Amygdala (tissue), 56 donors: ENCODE data around the gene GAGE13.
"Not testable (repeated sequence)": the region's sequence is repeated elsewhere in the genome, so short reads cannot be mapped to it uniquely, and the experiment has no call there.

Source experiments
- DNase-seq, 56 donors: peaks; one replicate each; lab custom pipeline; 2025; lab: John Stamatoyannopoulos, UW

The GAGE13 gene, protein sequence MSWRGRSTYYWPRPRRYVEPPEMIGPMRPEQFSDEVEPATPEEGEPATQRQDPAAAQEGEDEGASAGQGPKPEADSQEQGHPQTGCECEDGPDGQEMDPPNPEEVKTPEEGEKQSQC

DNA sequence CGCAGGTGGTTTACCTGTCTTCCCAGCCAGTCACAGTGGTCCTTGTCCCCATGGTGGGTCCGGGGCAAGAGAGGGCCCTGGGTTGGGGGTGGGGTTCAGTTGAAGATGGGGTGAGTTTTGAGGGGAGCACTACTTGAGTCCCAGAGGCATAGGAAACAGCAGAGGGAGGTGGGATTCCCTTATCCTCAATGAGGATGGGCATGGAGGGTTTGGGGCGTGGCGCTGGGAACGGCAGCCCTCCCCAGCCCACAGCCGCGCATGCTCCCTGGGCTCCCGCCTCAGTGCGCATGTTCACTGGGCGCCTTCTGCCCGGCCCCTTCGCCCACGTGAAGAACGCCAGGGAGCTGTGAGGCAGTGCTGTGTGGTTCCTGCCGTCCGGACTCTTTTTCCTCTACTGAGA is at the start of gene GAGE13:
Gene GAGE13 (plus strand): TSS at position 301 of the 400 bp plus-strand sequence. CDS start 1,156 bp downstream, outside the sequence.
- DNase-seq, result not testable (repeated sequence)

DNA sequence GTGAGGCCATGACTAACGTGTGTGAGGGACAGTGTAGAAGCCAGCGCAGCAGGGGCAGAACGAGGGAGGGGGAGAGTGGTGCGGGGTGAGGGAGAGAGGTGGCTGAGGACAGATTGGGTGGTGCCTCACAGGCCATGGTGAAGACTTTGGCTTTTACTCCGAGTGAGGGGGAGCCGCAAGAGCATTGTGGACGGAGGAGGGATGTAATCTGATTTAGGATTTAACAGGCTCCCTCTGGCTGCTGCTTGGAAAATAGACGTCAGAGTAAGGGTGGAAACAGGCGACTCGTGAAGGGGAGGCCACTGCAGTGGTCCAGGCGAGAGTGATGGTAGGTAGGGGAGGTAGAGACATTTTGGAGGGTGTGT is 48.8 kb upstream of the GAGE13 start:
- peak in 2 of 56 donors; percentile 6 to 24 for DNase-seq

DNA sequence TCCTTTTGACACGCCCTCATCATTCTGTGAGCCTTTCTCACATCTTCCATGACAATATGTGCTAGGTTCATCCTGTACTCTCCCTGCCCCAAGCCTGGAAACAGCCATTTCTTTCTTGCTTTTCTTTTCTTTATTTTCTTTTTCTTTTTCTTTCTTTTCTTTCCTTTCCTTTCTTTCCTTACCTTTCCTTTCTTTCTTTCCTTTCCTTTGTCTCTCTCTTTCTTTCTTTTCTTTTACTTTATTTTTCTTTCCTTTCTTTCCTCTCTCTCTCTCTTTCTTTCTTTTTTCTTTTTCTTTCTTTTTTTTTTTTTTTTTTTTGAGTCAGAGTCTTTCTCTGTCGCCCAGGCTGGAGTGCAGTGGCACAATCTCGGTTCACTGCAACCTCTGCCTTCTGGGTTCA is 47.2 kb upstream of the GAGE13 start:
- no peak for DNase-seq

DNA sequence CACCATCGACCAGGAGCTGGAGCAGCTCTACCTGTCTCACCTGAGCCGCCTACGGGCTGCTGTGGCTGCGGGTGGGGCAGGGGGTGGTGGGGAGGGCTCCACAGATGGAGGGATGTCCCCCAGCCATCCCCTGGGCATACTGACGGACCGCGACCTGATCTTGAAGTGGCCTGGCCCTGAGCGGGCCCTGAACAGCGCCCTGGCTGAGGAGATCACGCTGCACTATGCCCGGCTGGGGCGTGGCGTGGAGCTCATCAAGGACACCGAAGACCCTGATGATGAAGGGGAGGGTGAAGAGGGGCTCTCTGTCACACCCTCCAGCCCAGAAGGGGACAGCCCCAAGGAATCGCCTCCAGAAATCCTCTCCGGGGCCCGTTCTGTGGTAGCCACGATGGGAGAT is 45.2 kb upstream of the GAGE13 start:
- DNase-seq, result no peak

DNA sequence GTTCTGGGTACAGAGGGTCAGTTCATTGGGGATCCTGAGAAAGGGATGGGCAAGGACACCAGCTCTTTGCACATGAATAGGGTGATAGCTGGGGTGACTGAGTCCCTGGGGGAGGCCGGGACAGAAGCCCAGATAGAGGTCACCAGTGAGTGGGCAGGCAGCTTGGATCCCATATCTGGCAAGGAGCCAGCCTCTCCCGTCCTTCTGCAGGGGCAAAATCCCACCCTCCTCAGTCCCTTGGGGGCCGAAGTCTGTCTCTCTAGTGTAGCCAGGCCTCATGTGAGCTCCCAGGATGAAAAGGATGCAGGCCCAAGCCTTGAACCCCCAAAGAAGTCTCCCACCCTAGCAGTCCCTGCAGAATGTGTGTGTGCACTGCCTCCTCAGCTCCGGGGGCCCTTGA is 44.8 kb upstream of the GAGE13 start:
- DNase-seq, result no peak

DNA sequence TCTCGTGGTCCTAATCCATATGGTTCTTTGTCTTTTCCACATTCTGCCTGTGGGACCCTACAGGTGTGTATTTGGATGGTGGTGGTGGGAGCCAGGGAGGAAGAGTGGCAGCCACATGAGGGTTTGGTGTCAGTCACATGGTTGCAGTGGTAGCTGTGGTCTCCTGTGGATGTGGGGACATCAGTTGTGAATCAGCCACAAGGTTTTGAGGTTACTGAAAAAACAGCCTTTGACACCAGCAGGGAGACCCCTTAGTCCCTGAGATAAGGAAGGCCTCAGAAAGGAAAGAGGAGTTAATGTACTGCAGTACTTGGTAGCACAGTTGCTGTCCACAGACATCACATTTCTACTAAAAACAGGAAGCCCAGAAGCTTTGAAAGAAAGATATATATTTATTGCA is 43.7 kb upstream of the GAGE13 start:
- no peak for DNase-seq

DNA sequence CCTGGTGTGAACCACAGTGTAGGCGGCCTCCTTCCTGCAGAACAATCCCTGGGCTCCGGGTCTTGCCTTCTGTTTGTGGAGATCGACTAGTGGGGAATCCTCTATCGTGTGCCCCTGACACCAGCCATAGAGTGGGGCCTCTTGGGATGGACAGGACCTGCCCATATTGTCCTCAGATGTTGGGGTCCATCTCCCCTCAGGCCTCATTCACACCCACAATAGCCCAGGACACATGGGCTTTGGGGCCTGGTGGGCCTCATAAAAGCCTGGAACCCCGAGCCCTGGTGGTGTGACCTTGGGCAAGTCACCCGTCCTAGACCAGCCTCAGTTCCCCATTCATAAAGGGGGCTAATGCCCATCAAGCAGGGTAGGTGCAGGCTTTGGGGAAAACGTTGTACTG is 41.2 kb upstream of the GAGE13 start:
- DNase-seq, result no peak

DNA sequence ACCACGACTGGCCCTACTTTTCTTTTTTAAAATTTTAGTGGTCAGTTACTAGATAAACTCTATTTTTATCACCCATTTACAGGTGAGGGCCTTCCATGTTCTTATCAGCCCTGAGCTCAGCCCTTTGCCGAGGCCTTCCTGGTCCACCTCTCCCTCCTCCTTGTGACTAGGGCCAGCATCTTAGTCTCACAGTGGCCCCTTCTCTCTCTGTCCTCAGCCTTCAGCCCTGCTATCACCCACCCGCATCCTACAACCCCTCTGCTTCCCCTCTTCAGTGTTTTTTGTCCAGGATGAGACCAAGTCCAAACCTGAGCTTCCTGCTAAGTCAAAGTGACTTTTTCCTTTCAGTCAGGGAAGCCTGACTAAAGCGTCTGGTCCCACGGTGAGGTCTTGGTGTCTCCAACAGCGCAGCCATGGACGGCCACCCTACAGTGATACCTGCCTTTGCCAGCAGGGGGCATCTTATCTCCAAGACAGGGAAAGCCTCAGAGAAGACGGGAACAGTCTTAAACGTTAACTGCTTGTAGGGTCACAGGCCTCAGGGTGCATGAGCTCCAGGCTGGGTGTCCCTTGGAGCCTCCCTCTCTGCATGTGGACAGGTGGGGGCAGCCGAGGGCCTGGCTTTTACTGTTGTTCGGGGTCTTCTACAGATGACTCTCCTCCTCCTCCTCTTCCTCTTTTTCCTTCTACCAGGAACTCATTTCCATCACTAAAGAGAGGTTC is 39.6 kb upstream of the GAGE13 start:
- peak in 20 of 56 donors; percentile 1 to 59 (median 14) for DNase-seq

DNA sequence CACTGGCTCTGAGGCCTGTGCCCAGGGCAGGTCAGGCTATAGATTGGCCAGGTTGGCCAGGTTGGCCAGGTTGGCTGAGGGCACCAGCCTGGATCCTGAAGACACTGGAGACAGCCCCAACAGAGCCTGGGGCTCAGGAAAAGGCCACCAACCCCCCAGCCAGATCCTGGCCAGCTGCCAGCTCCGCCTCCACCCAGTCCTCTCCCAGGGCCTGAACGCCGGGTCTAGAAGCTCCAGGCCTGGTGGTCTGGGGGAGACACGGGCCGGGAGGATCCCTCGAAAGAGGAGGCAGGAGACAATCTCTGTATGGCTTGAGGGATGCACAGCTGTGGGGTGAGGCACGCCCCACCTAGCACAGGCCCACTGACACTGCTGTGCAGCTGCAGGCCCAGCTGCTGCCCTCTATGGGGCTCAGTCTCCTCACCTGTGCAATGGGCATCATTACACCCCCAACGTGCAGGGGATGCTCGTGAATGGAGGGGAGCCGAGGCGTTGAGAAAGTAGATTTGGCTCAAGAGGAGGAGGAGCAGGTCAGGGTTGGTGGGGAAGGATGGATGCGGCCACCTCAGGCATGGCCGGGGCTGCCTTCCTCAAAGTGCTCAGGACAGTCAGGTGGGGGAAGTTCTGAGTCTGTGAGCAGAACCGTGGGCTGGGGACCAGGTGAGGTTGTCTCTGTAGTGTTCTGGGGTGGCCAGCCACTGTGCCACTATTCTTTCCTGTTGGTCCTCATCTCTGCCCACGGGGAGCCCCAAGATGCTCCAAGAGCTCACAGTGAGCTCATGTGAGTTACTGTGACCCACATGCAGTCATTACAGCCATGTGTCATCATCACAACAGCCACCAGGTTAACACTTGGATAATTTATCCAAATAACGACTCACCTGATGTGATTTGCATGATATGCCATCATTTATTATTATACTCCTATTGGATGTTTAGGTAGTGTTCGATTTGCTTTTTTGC is 38.7 kb upstream of the GAGE13 start:
- no peak for DNase-seq

DNA sequence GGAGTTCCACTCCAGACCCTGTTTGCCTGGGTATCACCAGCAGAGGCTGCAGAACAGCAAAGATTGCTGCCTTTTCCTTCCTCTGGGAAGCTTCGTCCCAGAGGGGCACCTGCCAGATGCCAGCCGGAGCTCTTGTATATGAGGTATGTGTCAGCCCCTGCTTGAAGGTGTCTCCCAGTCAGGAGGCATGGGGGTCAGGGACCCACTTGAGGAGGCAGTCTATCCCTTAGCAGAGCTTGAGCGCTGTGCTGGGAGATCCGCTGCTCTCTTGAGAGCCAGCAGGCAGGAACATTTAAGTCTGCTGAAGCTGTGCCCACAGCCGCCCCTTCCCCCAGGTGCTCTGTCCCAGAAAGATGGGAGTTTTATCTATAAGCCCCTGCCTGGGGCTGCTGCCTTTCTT is 32.1 kb upstream of the GAGE13 start:
- DNase-seq, result not testable (repeated sequence)

DNA sequence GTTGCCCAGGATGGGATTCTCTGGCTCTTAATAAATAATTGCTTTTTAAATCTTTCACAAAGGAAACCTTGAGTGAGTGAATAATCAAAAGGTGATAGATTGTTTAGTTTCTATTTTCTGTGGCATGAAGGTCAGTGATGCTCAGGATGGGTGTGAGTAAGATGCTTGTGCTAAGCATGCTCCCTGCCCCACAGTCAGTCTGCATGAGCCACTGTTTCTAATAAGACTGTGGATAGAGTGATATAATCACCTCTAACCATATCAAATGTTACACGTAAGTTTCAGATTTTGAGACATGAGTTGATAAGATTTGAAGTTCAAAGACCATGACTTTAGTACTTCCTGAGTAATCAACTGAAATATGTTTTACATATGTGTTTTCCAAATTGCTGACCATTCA is 30.7 kb upstream of the GAGE13 start:
- DNase-seq, result no peak

DNA sequence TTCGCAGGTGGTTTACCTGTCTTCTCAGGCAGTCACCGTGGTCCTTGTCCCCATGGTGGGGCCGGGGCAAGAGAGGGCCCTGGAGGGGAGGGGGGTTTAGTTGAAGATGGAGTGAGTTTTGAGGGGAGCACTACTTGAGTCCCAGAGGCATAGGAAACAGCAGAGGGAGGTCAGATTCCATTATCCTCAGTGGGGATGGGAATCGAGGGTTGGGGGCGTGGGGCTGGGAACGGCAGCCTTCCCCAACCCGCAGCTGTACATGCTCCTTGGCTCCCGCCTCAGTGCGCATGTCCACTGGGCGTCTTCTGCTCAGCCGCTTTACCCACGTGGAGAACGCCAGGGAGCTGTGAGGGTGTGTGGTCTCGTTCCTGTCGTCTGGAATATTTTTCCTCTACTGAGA is 28.0 kb upstream of the GAGE13 start, which contains the start of gene GAGE10:
Gene GAGE10 (plus strand): TSS at position 301 of the 400 bp plus-strand sequence. CDS start 1,214 bp downstream, outside the sequence.
- no peak for DNase-seq

DNA sequence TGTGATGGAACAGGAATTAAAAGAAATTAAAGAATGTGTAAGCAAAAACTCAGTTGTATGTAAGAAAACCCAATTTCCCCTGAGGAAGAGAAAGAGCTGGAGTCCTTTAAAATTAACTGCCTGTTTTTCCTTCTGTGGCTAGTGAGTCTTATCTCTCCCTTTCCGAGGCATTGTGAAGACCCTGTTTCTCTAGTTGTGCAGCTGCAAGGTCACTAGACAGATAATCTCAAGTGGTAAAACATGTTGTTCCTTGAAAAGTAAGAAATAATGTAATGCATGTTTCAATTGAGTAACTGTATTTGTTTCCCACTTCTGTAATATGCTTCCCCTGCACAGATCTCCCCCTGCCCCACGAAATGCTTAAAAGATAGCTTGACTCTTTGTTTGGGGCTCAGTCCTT is 23.6 kb upstream of the GAGE13 start:
- DNase-seq, result not testable (repeated sequence)

DNA sequence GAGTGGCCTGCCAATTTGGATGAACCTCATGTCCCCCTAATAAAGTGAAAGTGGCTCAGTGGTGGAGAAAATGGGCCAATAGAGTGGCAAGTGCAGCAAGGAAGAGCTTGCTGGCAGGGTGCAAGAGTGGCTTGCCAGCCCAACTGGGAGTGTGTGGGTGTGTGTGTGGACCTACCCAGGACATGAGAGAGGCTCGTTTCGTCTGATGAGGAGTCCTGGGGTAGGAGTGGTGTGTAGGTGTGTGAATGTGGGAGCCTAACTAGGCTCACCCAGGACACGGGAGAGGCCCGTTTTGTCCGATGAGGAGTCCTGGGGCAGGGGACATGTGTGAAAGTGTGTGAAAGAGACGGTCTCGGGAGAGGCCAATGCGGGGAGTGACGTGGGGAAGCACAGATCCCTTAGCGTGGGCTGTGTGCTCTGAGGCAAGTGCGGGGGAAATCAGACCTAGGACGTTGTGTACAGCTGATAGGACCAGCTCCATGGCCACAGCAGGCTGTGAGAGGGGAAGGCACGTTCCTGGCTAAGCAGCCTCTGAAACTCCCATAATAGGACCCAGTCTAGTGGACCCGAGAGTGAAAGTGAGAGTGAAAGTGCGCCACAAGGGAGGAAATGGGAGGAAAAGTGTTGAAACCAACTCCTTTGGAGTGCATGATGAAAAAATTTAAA is 22.6 kb upstream of the GAGE13 start:
- DNase-seq, result peak in 2 of 56 donors; percentile 1 to 2

DNA sequence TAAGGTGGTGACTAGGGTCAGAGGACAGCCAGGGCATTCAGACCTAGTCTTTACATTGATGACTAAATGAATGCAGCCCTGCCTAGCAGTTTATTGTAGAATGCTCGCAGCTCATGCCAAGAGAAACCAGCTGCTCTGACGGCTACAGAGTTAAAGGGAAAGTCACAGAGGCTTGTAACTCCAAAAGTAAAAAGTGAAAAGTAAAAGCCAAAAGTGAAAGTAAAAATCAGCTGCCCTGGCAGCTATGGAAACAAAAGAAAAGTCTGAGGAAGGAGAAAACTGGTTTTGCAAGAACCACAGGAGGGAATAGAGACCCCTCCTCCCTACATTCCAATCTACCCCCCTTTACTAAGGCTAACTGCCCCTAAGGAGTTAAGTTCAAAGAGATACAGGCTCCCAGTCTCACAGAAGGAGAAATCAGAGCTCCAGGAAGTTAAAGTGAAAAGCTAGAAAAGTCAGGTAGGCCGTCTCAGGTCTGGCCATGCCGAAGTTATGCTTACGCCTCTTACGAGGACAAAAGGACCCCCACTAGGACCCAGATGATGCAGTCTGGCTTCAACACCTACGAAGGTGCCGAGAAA is 21.9 kb upstream of the GAGE13 start:
- DNase-seq, result no peak

DNA sequence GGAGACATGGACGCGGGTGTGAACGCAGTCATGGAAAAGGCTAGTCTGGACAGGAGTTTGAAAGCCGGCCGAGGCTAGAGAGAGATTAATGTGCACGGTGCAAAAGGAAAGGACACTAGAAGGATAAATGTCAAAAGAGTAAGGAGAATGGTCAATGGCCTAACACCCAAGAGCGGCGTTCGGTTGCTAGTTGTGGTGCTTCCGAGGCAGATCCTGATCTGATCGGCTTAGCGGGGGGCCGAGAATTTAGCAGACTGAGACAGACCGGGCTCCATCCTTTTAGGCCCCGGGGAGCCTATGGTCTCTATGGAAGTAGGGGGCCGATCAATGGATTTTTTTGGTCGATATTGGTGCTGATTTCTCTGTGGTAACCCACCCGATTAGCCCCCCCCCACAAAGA is 21.0 kb upstream of the GAGE13 start:
- no peak for DNase-seq

DNA sequence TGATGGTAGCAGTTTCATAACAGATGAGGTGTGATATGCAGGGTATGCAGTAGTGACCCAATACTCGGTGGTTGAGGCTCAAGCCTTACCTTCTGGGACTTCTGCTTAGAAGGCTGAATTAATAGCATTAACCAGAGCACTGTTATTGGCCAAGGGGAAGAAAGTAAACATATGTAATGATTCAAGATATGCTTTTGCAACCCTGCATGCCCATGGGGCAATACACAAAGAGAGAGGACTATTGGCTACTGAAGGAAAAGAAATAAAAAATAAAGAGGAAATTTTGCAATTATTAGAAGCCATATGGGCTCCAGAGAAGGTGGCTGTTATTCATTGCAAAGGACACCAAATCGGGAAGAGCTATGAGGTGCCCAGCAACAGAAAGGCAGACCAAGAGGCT is 19.2 kb upstream of the GAGE13 start:
- DNase-seq, result no peak

DNA sequence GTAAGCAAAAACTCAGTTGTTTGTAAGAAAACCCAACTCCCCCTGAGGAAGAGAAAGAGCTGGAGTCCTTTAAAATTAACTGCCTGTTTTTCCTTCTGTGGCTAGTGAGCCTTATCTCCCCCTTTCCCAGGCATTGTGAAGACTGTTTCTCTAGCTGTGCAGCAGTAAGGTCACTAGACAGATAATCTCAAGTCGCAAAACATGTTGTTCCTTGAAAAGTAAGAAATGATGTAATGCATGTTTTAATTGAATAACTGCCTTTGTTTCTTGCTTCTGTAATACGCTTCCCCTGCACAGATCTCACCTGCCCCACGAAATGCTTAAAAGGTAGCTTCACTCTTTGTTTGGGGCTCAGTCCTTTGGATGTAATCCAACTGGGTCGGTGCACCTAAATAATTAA is 15.3 kb upstream of the GAGE13 start:
- DNase-seq, result no peak

DNA sequence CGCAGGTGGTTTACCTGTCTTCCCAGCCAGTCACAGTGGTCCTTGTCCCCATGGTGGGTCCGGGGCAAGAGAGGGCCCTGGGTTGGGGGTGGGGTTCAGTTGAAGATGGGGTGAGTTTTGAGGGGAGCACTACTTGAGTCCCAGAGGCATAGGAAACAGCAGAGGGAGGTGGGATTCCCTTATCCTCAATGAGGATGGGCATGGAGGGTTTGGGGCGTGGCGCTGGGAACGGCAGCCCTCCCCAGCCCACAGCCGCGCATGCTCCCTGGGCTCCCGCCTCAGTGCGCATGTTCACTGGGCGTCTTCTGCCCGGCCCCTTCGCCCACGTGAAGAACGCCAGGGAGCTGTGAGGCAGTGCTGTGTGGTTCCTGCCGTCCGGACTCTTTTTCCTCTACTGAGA is 9.6 kb upstream of the GAGE13 start, which contains the start of gene GAGE12J:
Gene GAGE12J (plus strand): TSS at position 301 of the 400 bp plus-strand sequence. CDS start 1,157 bp downstream, outside the sequence.
- not testable (repeated sequence) for DNase-seq

DNA sequence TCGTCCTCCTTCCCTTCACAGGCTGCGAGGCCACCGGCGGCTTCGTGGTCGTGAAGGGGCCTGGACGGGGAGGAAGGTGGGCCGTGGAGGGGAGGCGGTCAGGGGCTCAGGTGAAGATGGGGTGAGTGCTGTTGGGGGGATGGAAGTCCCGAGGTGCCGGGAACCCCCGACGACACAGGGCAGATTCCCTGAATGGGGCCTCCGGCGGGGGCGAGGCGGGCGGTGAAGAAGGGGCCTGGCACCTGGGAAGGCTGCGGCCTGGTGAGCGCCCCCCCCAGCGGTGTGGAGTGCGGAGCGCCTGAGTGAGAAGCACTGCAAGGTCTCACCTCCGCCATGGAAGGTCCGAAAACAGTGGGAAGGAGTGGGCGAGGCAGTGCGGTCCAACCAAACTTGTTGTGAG is 9.1 kb upstream of the GAGE13 start:
- not testable (repeated sequence) for DNase-seq
